Loucy (cell line): ENCODE data around the gene NOTCH1.

ENCODE experiments used
- H2AFZ ChIP-seq: fragments of 200-600 bp; sonication (generic); 2 replicates; pipeline ENCODE4 v1.6.0; 2016; ENCODE audit warnings: antibody characterized with exemption, mild to moderate bottlenecking, low read length, moderate library complexity
- H3F3A ChIP-seq: fragments of 200-600 bp; 2 replicates; pipeline ENCODE4 v1.6.0; 2016; ENCODE audit warnings: antibody characterized with exemption, low read depth, mild to moderate bottlenecking
- H3K27me3 ChIP-seq: fragments of 200-600 bp; sonication (generic); 2 replicates; pipeline ENCODE4 v1.6.1; 2014; ENCODE audit warnings: low read length, mild to moderate bottlenecking; ENCODE audit not compliant: insufficient read depth, poor library complexity, severe bottlenecking
- H3K36me3 ChIP-seq: fragments of 200-600 bp; sonication (generic); 2 replicates; pipeline ENCODE4 v1.6.1; 2016; ENCODE audit warnings: low read length; ENCODE audit not compliant: insufficient read depth
- H3K4me1 ChIP-seq: fragments of 200-600 bp; sonication (generic); 2 replicates; pipeline ENCODE4 v1.5.1; 2014; ENCODE audit warnings: low read length, mild to moderate bottlenecking; ENCODE audit not compliant: insufficient read depth, poor library complexity, severe bottlenecking
- H3K4me2 ChIP-seq: fragments of 200-600 bp; sonication (generic); 2 replicates; pipeline ENCODE4 v1.6.0; 2014; ENCODE audit warnings: antibody characterized with exemption, low read length, low read depth, mild to moderate bottlenecking; ENCODE audit not compliant: poor library complexity, severe bottlenecking
- H3K4me3 ChIP-seq: fragments of 200-600 bp; sonication (generic); 2 replicates; pipeline ENCODE4 v1.5.1; 2014; ENCODE audit warnings: low read length, mild to moderate bottlenecking, mixed read lengths; ENCODE audit not compliant: poor library complexity, severe bottlenecking
- H3K79me2 ChIP-seq: fragments of 200-600 bp; sonication (generic); 2 replicates; pipeline ENCODE4 v1.6.1; 2014; ENCODE audit warnings: low read length; ENCODE audit not compliant: insufficient read depth
- H3K9ac ChIP-seq: fragments of 200-600 bp; sonication (generic); 2 replicates; pipeline ENCODE4 v1.6.0; 2014; ENCODE audit warnings: mild to moderate bottlenecking, low read depth, low read length, moderate library complexity; ENCODE audit not compliant: poor library complexity, severe bottlenecking
- H3K9me2 ChIP-seq: fragments of 200-600 bp; sonication (generic); replicated peaks from 2 replicates; pipeline ENCODE4 v1.6.1; 2016; ENCODE audit warnings: low read depth, low read length, mixed read lengths
- H3K9me3 ChIP-seq: fragments of 200-600 bp; sonication (generic); 2 replicates; pipeline ENCODE4 v1.6.1; 2014; ENCODE audit warnings: mild to moderate bottlenecking, antibody characterized with exemption, low read length, low read depth; ENCODE audit not compliant: insufficient read depth
- H4K20me1 ChIP-seq: fragments of 200-600 bp; sonication (generic); 2 replicates; pipeline ENCODE4 v1.6.0; 2014; ENCODE audit warnings: antibody characterized with exemption, low read length, mild to moderate bottlenecking; ENCODE audit not compliant: insufficient read depth, poor library complexity, severe bottlenecking
- EZH2phosphoT487 ChIP-seq: fragments of 200-600 bp; IDR thresholded peaks from 2 replicates; pipeline ENCODE4 v1.6.1; 2018; ENCODE audit warnings: antibody characterized with exemption, mild to moderate bottlenecking, moderate library complexity, borderline replicate concordance
- TF ChIP-seq, protein P1 (sequence below): fragments of 200-600 bp; sonication (generic); conservative IDR thresholded peaks from 2 replicates; pipeline ENCODE4 v1.5.1; 2014; ENCODE audit warnings: mild to moderate bottlenecking, antibody characterized with exemption, low read length

NOTCH1 gene

DNA sequence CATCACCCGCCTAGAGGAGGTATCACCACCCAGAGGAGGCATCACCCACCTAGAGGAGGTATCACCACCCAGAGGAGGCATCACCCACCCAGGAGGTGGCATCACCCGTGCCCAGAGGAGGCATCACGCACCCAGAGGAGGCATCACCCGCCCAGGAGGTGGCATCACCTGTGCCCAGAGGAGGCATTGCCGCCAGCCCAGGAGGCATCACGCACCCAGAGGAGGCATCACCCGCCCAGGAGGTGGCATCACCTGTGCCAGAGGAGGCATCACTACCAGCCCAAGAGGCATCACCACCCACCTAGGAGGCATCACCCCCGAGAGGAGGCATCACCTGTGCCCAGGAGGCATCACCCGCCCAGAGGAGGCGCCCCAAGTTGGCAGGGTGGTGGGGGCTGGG, 2.6 kb downstream of the NOTCH1 start:
- no peak for TF ChIP-seq EZH2phosphoT487
- TF ChIP-seq, protein P1, sequence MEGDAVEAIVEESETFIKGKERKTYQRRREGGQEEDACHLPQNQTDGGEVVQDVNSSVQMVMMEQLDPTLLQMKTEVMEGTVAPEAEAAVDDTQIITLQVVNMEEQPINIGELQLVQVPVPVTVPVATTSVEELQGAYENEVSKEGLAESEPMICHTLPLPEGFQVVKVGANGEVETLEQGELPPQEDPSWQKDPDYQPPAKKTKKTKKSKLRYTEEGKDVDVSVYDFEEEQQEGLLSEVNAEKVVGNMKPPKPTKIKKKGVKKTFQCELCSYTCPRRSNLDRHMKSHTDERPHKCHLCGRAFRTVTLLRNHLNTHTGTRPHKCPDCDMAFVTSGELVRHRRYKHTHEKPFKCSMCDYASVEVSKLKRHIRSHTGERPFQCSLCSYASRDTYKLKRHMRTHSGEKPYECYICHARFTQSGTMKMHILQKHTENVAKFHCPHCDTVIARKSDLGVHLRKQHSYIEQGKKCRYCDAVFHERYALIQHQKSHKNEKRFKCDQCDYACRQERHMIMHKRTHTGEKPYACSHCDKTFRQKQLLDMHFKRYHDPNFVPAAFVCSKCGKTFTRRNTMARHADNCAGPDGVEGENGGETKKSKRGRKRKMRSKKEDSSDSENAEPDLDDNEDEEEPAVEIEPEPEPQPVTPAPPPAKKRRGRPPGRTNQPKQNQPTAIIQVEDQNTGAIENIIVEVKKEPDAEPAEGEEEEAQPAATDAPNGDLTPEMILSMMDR = no peak
- H3K79me2 ChIP-seq = peaks cover 15% of the 10 kb centered on the region

DNA sequence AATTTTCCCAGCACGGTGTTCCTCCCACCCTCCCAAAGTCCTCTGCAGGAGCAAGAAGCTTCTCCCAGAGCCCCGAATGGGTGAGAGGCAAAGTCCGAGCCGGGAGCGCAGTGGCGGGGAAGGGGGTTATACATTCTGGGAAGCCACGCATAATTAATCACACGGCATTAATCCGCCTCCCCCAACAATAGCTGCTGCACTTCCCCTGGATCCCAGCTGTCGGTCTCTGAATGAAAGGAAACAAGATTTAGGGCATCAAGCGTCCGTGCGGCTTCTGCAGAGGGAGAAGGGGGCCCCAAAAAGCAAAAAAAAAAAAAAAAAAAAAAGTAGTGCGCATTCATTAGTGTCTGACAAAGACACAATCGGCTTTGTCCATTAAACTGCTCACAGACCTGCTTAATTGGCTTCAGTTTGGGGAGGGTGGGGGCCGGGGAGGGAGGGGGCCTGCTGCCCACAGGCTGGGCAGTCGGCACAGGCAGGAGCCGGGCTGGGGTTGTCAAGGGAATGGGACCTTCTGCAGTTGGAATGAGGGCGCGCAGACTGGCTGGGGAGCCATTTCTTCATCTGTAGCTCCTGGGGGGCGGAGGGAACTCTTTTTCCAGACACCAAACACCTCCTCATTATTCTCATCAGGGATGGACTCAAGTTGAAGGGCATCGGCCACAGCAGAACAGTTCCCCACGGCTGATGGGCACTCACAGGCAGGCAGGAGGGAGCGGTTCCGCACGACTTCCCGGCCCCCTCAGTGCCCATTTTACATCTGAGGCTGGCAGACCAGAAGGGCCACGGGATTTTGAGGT, 3.4 kb downstream of the NOTCH1 start:
- Histone ChIP-seq H2AFZ (no peak overlapping the region), H3K9ac (no peak overlapping the region), H3K4me3 (no peak overlapping the region), H3K4me1 (peaks cover 24% of the 10 kb centered on the region), H4K20me1 (peaks cover 19% of the 10 kb centered on the region), H3F3A (no peaks in the 10 kb centered on the region), H3K9me3 (no peaks in the 10 kb centered on the region), H3K9me2 (no peaks in the 10 kb centered on the region), H3K36me3 (no peaks in the 10 kb centered on the region), H3K4me2 (no peak overlapping the region), H3K79me2 (peaks cover 15% of the 10 kb centered on the region), H3K27me3 (no peaks in the 10 kb centered on the region)
- TF ChIP-seq, protein P1 = no peak
- no peak for TF ChIP-seq EZH2phosphoT487

More for the DNA sequence above, 2.6 kb downstream of the NOTCH1 start:
- Histone ChIP-seq H3K4me2 (peak overlapping the region; percentile 98), H4K20me1 (peaks cover 19% of the 10 kb centered on the region), H3K27me3 (no peaks in the 10 kb centered on the region), H3K9me3 (no peaks in the 10 kb centered on the region), H3K4me3 (no peak overlapping the region), H3K36me3 (no peaks in the 10 kb centered on the region), H3K4me1 (peaks cover 24% of the 10 kb centered on the region), H2AFZ (no peak overlapping the region), H3K9ac (no peak overlapping the region), H3F3A (no peaks in the 10 kb centered on the region), H3K9me2 (no peaks in the 10 kb centered on the region)

DNA sequence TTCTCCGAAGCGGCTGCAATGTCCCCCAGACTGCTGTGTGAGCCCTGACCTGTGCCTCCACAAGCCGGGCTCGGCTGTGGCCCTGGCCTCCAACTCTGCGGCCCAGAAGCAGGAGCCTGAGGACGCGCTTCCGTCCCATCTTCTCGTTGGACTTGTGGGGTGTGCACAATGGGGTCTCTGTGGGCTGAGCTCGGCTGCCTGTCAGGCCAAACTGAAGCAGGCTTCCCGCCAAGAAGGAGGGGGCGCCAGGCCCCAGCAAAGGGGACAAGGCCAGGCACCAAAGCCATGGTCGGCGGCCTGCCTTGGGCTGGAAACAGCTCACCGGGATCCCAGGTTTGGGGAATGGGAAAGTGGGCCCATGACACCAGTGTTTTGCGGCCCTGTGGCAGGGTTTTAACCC, 4.1 kb downstream of the NOTCH1 start:
- Histone ChIP-seq H3K9ac (no peak overlapping the region), H3K9me2 (no peaks in the 10 kb centered on the region), H4K20me1 (peaks cover 19% of the 10 kb centered on the region), H3K4me3 (no peak overlapping the region), H3K4me2 (no peak overlapping the region), H3K9me3 (no peaks in the 10 kb centered on the region), H3K27me3 (no peaks in the 10 kb centered on the region), H3F3A (no peaks in the 10 kb centered on the region), H3K4me1 (peaks cover 19% of the 10 kb centered on the region), H3K79me2 (peaks cover 20% of the 10 kb centered on the region), H2AFZ (no peak overlapping the region), H3K36me3 (no peaks in the 10 kb centered on the region)
- TF ChIP-seq, protein P1 = no peak
- no peak for TF ChIP-seq EZH2phosphoT487
